ENCODE results near the gene BBS12. TPM values are rescaled to one million over a fixed set of nuclear protein-coding genes. Genes with fewer than 3 reads are reported as not detected.
"Not testable (repeated sequence)": the region's sequence is repeated elsewhere in the genome, so short reads cannot be mapped to it uniquely, and the experiment has no call there.

BBS12 gene
- total RNA-seq, 2 donors from 2014 or later, result 2.3 TPM; not detected in 1

DNA sequence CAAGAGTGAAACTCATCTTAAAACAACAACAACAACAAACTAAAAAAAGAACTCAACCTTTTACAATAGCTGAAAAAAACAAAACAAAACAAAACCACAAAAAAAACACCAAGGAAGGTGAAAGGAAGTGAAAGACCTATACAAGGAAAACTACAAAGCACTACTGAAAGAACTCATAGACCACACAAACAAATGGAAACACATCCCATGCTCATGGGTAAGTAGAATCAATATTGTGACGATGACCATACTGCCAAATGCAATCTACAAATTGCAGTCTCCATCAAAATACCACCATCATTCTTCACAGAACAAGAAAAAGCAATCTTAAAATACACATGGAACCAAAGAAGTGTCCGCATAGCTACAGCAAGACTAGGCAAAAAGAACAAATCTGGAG lies 52.6 kb downstream of the BBS12 start:
- H3K27me3 ChIP-seq, result no peaks in the 10 kb centered on the region
- ATAC-seq (no peak), DNase-seq (no peak)
- H3K4me3 ChIP-seq, result no peak overlapping the region
- peaks cover 8% of the 10 kb centered on the region for H3K4me1 ChIP-seq
- WGBS, 2 donors, result 81 to 92% methylated on average over 2 of the region's 2 CpGs
- H3K9me3 ChIP-seq, result no peaks in the 10 kb centered on the region
- H3K36me3 ChIP-seq (replicated peaks in 1 of 2; ENCODE audit: insufficient read depth in 1 of 2, low read depth in 2 of 2), result no peaks in the 10 kb centered on the region
- no peak overlapping the region for H3K27ac ChIP-seq
- no peak for TF ChIP-seq POLR2A (IDR thresholded peaks at IDR 0.05)
- TF ChIP-seq, protein P1, sequence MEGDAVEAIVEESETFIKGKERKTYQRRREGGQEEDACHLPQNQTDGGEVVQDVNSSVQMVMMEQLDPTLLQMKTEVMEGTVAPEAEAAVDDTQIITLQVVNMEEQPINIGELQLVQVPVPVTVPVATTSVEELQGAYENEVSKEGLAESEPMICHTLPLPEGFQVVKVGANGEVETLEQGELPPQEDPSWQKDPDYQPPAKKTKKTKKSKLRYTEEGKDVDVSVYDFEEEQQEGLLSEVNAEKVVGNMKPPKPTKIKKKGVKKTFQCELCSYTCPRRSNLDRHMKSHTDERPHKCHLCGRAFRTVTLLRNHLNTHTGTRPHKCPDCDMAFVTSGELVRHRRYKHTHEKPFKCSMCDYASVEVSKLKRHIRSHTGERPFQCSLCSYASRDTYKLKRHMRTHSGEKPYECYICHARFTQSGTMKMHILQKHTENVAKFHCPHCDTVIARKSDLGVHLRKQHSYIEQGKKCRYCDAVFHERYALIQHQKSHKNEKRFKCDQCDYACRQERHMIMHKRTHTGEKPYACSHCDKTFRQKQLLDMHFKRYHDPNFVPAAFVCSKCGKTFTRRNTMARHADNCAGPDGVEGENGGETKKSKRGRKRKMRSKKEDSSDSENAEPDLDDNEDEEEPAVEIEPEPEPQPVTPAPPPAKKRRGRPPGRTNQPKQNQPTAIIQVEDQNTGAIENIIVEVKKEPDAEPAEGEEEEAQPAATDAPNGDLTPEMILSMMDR (IDR thresholded peaks at IDR 0.05), result no peak
- intact Hi-C loops (cut with DNase I), result no loop called here

DNA sequence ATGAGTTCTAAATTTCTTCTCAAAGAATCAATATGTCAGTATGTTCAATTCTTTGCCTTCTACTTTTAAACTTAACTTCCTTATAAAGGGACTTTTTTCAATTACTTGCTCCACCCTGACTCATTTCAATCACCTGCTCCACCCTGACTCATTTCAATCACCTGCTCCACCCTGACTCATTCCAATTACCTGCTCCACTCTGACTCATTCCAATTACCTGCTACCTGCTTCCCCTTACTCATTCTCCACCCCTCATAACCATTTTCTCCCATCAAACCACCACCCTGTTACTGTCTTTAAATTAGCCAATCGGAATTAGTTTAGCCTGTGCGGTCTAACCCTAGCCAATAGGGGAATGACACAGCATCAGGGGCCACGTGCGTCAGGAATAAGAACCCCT lies 53.8 kb downstream of the BBS12 start:
- H3K27ac ChIP-seq; H3K4me3 ChIP-seq; H3K9me3 ChIP-seq; DNase-seq; intact Hi-C loops (cut with DNase I); H3K27me3 ChIP-seq; H3K36me3 ChIP-seq (replicated peaks in 1 of 2; ENCODE audit: insufficient read depth in 1 of 2, low read depth in 2 of 2); ATAC-seq; H3K4me1 ChIP-seq: not testable (repeated sequence)
- WGBS, 2 donors, result 89 to 91% methylated on average over 4 of the region's 4 CpGs

- H3K4me3 ChIP-seq; H3K9me3 ChIP-seq; ATAC-seq; H3K36me3 ChIP-seq (replicated peaks in 1 of 2; ENCODE audit: insufficient read depth in 1 of 2, low read depth in 2 of 2); H3K27me3 ChIP-seq; intact Hi-C loops (cut with DNase I); DNase-seq; H3K27ac ChIP-seq; H3K4me1 ChIP-seq: not testable (repeated sequence)
- 50 to 73% methylated on average over 1 of the region's 1 CpG for WGBS, 2 donors
These were observed 54.4 kb downstream of the BBS12 start for GRCh38 chr4:122786920-122787319.

- WGBS, 2 donors, result 33 to 45% methylated on average over 1 of the region's 1 CpG
- intact Hi-C loops (cut with DNase I), result no loop called here
- Histone ChIP-seq H3K4me1 (peaks cover 8% of the 10 kb centered on the region), H3K36me3 (replicated peaks in 1 of 2; ENCODE audit: insufficient read depth in 1 of 2, low read depth in 2 of 2) (no peaks in the 10 kb centered on the region), H3K27me3 (no peaks in the 10 kb centered on the region), H3K27ac (no peak overlapping the region), H3K9me3 (no peaks in the 10 kb centered on the region), H3K4me3 (no peak overlapping the region)
- DNase-seq (no peak), ATAC-seq (no peak)
- TF ChIP-seq, protein P1 (IDR thresholded peaks at IDR 0.05), result no peak
- TF ChIP-seq POLR2A (IDR thresholded peaks at IDR 0.05), result no peak
These were observed 55.4 kb downstream of the BBS12 start for GRCh38 chr4:122787940-122788339.

- no peaks in the 10 kb centered on the region for H3K9me3 ChIP-seq
- WGBS, 2 donors, result 80 to 90% methylated on average over 4 of the region's 4 CpGs
- TF ChIP-seq POLR2A (IDR thresholded peaks at IDR 0.05), result no peak
- TF ChIP-seq, protein P1 (IDR thresholded peaks at IDR 0.05), result no peak
- ATAC-seq (no peak), DNase-seq (no peak)
- H3K36me3 ChIP-seq (replicated peaks in 1 of 2; ENCODE audit: insufficient read depth in 1 of 2, low read depth in 2 of 2), result no peaks in the 10 kb centered on the region
- H3K4me3 ChIP-seq, result no peak overlapping the region
- H3K27me3 ChIP-seq, result no peaks in the 10 kb centered on the region
- intact Hi-C loops (cut with DNase I), result no loop called here
- peaks cover 4% of the 10 kb centered on the region for H3K4me1 ChIP-seq
- H3K27ac ChIP-seq, result no peak overlapping the region
These were observed 56.4 kb downstream of the BBS12 start for GRCh38 chr4:122788935-122789334.

- intact Hi-C loops (cut with DNase I), result no loop called here
- no peak overlapping the region for H3K4me3 ChIP-seq
- no peaks in the 10 kb centered on the region for H3K36me3 ChIP-seq (replicated peaks in 1 of 2; ENCODE audit: insufficient read depth in 1 of 2, low read depth in 2 of 2)
- no peak for DNase-seq
- H3K4me1 ChIP-seq, result no peaks in the 10 kb centered on the region
- TF ChIP-seq, protein P1 (IDR thresholded peaks at IDR 0.05), result no peak
- no peak for TF ChIP-seq POLR2A (IDR thresholded peaks at IDR 0.05)
- ATAC-seq, result no peak
- no peaks in the 10 kb centered on the region for H3K27me3 ChIP-seq
- H3K27ac ChIP-seq, result no peak overlapping the region
- H3K9me3 ChIP-seq, result no peaks in the 10 kb centered on the region
These were observed 61.3 kb downstream of the BBS12 start for GRCh38 chr4:122793811-122794210.

Other genes starting within 250 kb of the BBS12 start
- not detected for gene IL21, start 111.6 kb upstream of the BBS12 start, total RNA-seq
- 1 to 10 TPM; 1.8 to 2.3 TPM for gene FGF2, start 94.1 kb downstream of the BBS12 start, total RNA-seq
- gene NUDT6, start 189.9 kb downstream of the BBS12 start, total RNA-seq, result 10 to 100 TPM in 1 of 2 donors, 1 to 10 TPM in 1; 6.2 to 21.1 TPM